GM23338 (cell line): ENCODE measurements around the gene POLR2L.

ENCODE experiments used
- CREB1 ChIP-seq: fragments of 250-450 bp; sonication (Bioruptor Pico); IDR thresholded peaks from 2 replicates; pipeline ENCODE4 v1.5.0; 2020; ENCODE audit warnings: low read depth, mild to moderate bottlenecking, moderate library complexity
- ETS1 ChIP-seq: IDR thresholded peaks from 2 replicates; pipeline ENCODE4 v1.6.1; 2016; ENCODE audit warnings: antibody characterized with exemption
- EZH2 ChIP-seq: fragments of 200-600 bp; sonication (generic); IDR thresholded peaks from one replicate; pipeline ENCODE4 v1.8.0; 2017; ENCODE audit warnings: antibody characterized with exemption, mild to moderate bottlenecking, low read depth; ENCODE audit not compliant: unreplicated experiment
- EZH2phosphoT487 ChIP-seq: fragments of 200-600 bp; sonication (generic); IDR thresholded peaks from one replicate; pipeline ENCODE4 v1.8.1; 2018; ENCODE audit warnings: antibody characterized with exemption; ENCODE audit not compliant: unreplicated experiment
- JUNB ChIP-seq: IDR thresholded peaks from one replicate; pipeline ENCODE4 v1.6.1; 2016; ENCODE audit warnings: antibody characterized with exemption; ENCODE audit not compliant: unreplicated experiment
- NANOG ChIP-seq: IDR thresholded peaks from 2 replicates; pipeline ENCODE4 v1.6.1; 2016; ENCODE audit warnings: antibody characterized with exemption, borderline replicate concordance
- POLR2AphosphoS5 ChIP-seq: IDR thresholded peaks from 2 replicates; pipeline ENCODE4 v1.6.1; 2016; ENCODE audit warnings: antibody characterized with exemption, low read depth
- STAT1 ChIP-seq: IDR thresholded peaks from one replicate; pipeline ENCODE4 v1.6.1; 2016; ENCODE audit warnings: antibody characterized with exemption; ENCODE audit not compliant: unreplicated experiment
- ZNF114 ChIP-seq: fragments of 250-450 bp; sonication (Bioruptor Pico); IDR thresholded peaks from 2 replicates; pipeline ENCODE4 v1.5.0; 2020; ENCODE audit warnings: mild to moderate bottlenecking, moderate library complexity
- ZNF331 ChIP-seq: fragments of 250-450 bp; sonication (Bioruptor Pico); IDR thresholded peaks from 2 replicates; pipeline ENCODE4 v1.5.0; 2020; ENCODE audit warnings: low read depth, mild to moderate bottlenecking, moderate library complexity
- TF ChIP-seq, protein P1 (sequence below), 2 experiments: fragments of 200-600 bp in 1 of 2; sonication (generic) in 1 of 2; conservative IDR thresholded peaks; 2 replicates each; pipeline versions ENCODE4 v1.5.1 to v1.6.1; 2016 to 2017; ENCODE audit warnings: antibody characterized with exemption in 2 of 2, low read depth in 2 of 2, mild to moderate bottlenecking in 2 of 2, moderate library complexity in 1 of 2
- TF ChIP-seq, protein P2 (sequence below): IDR thresholded peaks from one replicate; pipeline ENCODE4 v1.6.1; 2018; ENCODE audit warnings: antibody characterized with exemption; ENCODE audit not compliant: unreplicated experiment
- TF ChIP-seq, protein P3 (sequence below): fragments of 250-450 bp; sonication (Bioruptor Pico); IDR thresholded peaks from 2 replicates; pipeline ENCODE4 v1.5.0; 2020; ENCODE audit warnings: mild to moderate bottlenecking, moderate library complexity

DNA sequence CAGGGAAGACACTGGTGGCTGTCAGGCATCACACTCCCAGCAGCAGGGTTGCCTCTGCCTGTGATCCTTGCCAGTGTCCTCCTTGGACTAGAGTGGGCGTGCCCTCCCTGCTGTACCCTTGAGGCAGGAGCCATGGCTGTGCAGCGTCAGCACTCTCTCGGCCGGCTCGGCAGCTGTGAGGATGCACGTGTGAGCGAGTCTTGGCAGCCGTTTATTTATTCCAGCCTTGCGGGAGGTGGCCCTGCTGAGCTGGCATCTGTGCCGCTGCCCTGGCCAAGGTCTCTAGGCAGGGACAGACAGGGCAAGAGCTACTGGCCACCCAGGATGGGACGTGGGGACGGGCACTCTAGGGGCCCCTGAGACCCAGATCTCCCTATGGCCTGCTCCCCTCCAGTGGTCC is 34.2 kb upstream of the POLR2L start:
- TF ChIP-seq, protein P1, sequence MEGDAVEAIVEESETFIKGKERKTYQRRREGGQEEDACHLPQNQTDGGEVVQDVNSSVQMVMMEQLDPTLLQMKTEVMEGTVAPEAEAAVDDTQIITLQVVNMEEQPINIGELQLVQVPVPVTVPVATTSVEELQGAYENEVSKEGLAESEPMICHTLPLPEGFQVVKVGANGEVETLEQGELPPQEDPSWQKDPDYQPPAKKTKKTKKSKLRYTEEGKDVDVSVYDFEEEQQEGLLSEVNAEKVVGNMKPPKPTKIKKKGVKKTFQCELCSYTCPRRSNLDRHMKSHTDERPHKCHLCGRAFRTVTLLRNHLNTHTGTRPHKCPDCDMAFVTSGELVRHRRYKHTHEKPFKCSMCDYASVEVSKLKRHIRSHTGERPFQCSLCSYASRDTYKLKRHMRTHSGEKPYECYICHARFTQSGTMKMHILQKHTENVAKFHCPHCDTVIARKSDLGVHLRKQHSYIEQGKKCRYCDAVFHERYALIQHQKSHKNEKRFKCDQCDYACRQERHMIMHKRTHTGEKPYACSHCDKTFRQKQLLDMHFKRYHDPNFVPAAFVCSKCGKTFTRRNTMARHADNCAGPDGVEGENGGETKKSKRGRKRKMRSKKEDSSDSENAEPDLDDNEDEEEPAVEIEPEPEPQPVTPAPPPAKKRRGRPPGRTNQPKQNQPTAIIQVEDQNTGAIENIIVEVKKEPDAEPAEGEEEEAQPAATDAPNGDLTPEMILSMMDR (conservative IDR thresholded peaks at IDR 0.05; ENCODE audit: low read depth in 2 of 2): no peak
- TF ChIP-seq EZH2 (no peak), JUNB (no peak), POLR2AphosphoS5 (no peak), ZNF114 (no peak), CREB1 (no peak), EZH2phosphoT487 (no peak), STAT1 (no peak), ETS1 (no peak), ZNF331 (no peak), NANOG (no peak)
- TF ChIP-seq, protein P2, sequence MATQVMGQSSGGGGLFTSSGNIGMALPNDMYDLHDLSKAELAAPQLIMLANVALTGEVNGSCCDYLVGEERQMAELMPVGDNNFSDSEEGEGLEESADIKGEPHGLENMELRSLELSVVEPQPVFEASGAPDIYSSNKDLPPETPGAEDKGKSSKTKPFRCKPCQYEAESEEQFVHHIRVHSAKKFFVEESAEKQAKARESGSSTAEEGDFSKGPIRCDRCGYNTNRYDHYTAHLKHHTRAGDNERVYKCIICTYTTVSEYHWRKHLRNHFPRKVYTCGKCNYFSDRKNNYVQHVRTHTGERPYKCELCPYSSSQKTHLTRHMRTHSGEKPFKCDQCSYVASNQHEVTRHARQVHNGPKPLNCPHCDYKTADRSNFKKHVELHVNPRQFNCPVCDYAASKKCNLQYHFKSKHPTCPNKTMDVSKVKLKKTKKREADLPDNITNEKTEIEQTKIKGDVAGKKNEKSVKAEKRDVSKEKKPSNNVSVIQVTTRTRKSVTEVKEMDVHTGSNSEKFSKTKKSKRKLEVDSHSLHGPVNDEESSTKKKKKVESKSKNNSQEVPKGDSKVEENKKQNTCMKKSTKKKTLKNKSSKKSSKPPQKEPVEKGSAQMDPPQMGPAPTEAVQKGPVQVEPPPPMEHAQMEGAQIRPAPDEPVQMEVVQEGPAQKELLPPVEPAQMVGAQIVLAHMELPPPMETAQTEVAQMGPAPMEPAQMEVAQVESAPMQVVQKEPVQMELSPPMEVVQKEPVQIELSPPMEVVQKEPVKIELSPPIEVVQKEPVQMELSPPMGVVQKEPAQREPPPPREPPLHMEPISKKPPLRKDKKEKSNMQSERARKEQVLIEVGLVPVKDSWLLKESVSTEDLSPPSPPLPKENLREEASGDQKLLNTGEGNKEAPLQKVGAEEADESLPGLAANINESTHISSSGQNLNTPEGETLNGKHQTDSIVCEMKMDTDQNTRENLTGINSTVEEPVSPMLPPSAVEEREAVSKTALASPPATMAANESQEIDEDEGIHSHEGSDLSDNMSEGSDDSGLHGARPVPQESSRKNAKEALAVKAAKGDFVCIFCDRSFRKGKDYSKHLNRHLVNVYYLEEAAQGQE: no peak
- TF ChIP-seq, protein P3, sequence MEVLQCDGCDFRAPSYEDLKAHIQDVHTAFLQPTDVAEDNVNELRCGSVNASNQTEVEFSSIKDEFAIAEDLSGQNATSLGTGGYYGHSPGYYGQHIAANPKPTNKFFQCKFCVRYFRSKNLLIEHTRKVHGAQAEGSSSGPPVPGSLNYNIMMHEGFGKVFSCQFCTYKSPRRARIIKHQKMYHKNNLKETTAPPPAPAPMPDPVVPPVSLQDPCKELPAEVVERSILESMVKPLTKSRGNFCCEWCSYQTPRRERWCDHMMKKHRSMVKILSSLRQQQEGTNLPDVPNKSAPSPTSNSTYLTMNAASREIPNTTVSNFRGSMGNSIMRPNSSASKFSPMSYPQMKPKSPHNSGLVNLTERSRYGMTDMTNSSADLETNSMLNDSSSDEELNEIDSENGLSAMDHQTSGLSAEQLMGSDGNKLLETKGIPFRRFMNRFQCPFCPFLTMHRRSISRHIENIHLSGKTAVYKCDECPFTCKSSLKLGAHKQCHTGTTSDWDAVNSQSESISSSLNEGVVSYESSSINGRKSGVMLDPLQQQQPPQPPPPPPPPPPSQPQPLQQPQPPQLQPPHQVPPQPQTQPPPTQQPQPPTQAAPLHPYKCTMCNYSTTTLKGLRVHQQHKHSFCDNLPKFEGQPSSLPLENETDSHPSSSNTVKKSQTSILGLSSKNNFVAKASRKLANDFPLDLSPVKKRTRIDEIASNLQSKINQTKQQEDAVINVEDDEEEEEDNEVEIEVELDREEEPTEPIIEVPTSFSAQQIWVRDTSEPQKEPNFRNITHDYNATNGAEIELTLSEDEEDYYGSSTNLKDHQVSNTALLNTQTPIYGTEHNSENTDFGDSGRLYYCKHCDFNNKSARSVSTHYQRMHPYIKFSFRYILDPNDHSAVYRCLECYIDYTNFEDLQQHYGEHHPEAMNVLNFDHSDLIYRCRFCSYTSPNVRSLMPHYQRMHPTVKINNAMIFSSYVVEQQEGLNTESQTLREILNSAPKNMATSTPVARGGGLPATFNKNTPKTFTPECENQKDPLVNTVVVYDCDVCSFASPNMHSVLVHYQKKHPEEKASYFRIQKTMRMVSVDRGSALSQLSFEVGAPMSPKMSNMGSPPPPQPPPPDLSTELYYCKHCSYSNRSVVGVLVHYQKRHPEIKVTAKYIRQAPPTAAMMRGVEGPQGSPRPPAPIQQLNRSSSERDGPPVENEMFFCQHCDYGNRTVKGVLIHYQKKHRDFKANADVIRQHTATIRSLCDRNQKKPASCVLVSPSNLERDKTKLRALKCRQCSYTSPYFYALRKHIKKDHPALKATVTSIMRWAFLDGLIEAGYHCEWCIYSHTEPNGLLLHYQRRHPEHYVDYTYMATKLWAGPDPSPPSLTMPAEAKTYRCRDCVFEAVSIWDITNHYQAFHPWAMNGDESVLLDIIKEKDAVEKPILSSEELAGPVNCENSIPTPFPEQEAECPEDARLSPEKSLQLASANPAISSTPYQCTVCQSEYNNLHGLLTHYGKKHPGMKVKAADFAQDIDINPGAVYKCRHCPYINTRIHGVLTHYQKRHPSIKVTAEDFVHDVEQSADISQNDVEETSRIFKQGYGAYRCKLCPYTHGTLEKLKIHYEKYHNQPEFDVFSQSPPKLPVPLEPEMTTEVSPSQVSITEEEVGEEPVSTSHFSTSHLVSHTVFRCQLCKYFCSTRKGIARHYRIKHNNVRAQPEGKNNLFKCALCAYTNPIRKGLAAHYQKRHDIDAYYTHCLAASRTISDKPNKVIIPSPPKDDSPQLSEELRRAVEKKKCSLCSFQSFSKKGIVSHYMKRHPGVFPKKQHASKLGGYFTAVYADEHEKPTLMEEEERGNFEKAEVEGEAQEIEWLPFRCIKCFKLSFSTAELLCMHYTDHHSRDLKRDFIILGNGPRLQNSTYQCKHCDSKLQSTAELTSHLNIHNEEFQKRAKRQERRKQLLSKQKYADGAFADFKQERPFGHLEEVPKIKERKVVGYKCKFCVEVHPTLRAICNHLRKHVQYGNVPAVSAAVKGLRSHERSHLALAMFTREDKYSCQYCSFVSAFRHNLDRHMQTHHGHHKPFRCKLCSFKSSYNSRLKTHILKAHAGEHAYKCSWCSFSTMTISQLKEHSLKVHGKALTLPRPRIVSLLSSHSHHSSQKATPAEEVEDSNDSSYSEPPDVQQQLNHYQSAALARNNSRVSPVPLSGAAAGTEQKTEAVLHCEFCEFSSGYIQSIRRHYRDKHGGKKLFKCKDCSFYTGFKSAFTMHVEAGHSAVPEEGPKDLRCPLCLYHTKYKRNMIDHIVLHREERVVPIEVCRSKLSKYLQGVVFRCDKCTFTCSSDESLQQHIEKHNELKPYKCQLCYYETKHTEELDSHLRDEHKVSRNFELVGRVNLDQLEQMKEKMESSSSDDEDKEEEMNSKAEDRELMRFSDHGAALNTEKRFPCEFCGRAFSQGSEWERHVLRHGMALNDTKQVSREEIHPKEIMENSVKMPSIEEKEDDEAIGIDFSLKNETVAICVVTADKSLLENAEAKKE (CRISPR knock-in tag): no peak
